Neutrophil (primary cell): ENCODE data around the gene KCNIP1.

Source experiments
- H3K27ac ChIP-seq: fragments of 200-600 bp; sonication (generic); 2 replicates; pipeline ENCODE4 v1.5.1; 2016; ENCODE audit warnings: mild to moderate bottlenecking, moderate library complexity
- H3K27me3 ChIP-seq: fragments of 200-600 bp; sonication (generic); 2 replicates; pipeline ENCODE4 v1.6.0; 2016; ENCODE audit warnings: mild to moderate bottlenecking
- H3K36me3 ChIP-seq: fragments of 200-600 bp; sonication (generic); 2 replicates; pipeline ENCODE4 v1.5.1; 2017
- H3K4me1 ChIP-seq, 2 experiments: fragments of 200-600 bp in 1 of 2; sonication (generic) in 1 of 2; 1 replicate in 1 of 2; 2 replicates in 1 of 2; pipeline versions ENCODE4 v1.5.1 to v1.6.1; 2013 to 2016; ENCODE audit warnings: low read depth in 1 of 2, low read length in 1 of 2, mild to moderate bottlenecking in 1 of 2, moderate library complexity in 1 of 2; ENCODE audit not compliant: control insufficient read depth in 1 of 2, insufficient read depth in 1 of 2
- H3K4me3 ChIP-seq, 2 experiments: fragments of 200-600 bp in 1 of 2; sonication (generic) in 1 of 2; 1 replicate in 1 of 2; 2 replicates in 1 of 2; pipeline ENCODE4 v1.5.1; 2013 to 2016; ENCODE audit warnings: low read depth in 1 of 2, low read length in 1 of 2, mild to moderate bottlenecking in 1 of 2, moderate library complexity in 1 of 2
- H3K9me3 ChIP-seq: fragments of 200-600 bp; sonication (generic); 2 replicates; pipeline ENCODE4 v1.5.1; 2016
- CTCF ChIP-seq: fragments of 200-600 bp; sonication (generic); IDR thresholded peaks from 2 replicates; pipeline ENCODE4 v1.5.1; 2016; ENCODE audit warnings: antibody characterized with exemption

The KCNIP1 gene

GRCh38 chr5:170571875-170572852 lies 68.3 kb downstream of the KCNIP1 start:
- no peak overlapping the region for H3K27ac ChIP-seq
- peaks cover 88% of the 10 kb centered on the region for H3K27me3 ChIP-seq
- no peaks in the 10 kb centered on the region for H3K9me3 ChIP-seq
- no peak for TF ChIP-seq CTCF
- no peak overlapping the region for H3K4me3 ChIP-seq
- H3K4me1 ChIP-seq = no peaks in the 10 kb centered on the region
- H3K36me3 ChIP-seq = no peaks in the 10 kb centered on the region

DNA sequence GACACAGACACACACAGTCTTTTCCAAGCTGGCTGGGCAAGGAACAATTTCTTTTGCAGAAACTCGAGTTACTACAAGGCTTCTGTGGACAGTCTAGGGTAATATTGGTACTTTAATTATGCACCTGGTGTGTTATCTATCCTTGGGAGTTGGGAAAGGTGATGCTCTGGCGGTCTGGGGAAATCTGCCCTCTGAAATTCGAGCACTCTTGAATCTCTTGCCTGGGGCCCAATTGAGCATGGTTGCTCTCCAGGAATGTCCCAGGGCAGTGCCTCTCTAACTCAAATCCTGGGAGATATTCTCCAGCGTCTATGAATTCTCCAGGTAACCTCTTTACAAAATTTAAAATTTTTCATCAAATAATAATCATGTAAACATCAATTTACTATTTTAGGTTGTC lies 69.3 kb downstream of the KCNIP1 start:
- Histone ChIP-seq H3K4me3 (no peak overlapping the region), H3K27ac (no peak overlapping the region), H3K36me3 (no peaks in the 10 kb centered on the region), H3K9me3 (no peaks in the 10 kb centered on the region), H3K27me3 (peaks cover 87% of the 10 kb centered on the region), H3K4me1 (no peaks in the 10 kb centered on the region)
- TF ChIP-seq CTCF = no peak

- Histone ChIP-seq H3K27ac (no peak overlapping the region), H3K27me3 (peaks cover 86% of the 10 kb centered on the region), H3K4me1 (no peaks in the 10 kb centered on the region), H3K36me3 (no peaks in the 10 kb centered on the region), H3K4me3 (no peak overlapping the region), H3K9me3 (no peaks in the 10 kb centered on the region)
- TF ChIP-seq CTCF = no peak
These were observed 69.8 kb downstream of the KCNIP1 start for GRCh38 chr5:170573660-170574059.

- Histone ChIP-seq H3K27ac (no peak overlapping the region), H3K9me3 (no peaks in the 10 kb centered on the region), H3K27me3 (peaks cover 68% of the 10 kb centered on the region), H3K4me1 (no peaks in the 10 kb centered on the region), H3K36me3 (no peaks in the 10 kb centered on the region), H3K4me3 (no peak overlapping the region)
- no peak for TF ChIP-seq CTCF
These were observed 73.0 kb downstream of the KCNIP1 start for GRCh38 chr5:170576602-170577535.

DNA sequence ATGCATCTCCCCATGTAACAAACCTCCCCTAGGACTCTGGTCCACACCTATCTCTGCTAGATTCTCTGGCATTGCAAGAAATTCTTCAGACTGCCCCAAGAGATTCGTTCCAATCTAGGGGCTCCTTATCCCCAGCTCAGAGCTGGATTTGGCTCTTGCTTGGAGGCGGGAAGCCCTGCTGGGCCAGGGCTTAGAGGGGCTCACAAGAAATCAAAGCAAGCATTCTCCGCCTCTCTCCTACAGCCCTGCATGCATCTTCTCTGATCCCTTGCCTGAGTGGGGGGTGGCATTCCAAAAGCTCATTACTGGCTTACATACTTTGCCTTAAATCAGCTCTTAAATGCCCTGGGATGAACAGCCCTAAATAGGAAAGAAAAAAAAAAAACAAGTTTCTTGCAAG lies 75.8 kb downstream of the KCNIP1 start:
- Histone ChIP-seq H3K36me3 (no peaks in the 10 kb centered on the region), H3K27me3 (peaks cover 51% of the 10 kb centered on the region), H3K9me3 (no peaks in the 10 kb centered on the region), H3K4me3 (no peak overlapping the region), H3K4me1 (no peaks in the 10 kb centered on the region), H3K27ac (no peak overlapping the region)
- TF ChIP-seq CTCF = no peak
